HG03060 (cell line): ENCODE measurements around the gene RPLP2.

Source experiments
- ATAC-seq: cut with Tn5 transposase; IDR thresholded peaks from one replicate; pipeline ENCODE4 v1.9.1; 2021; ENCODE audit warnings: low read depth, moderate number of reproducible peaks; ENCODE audit not compliant: unreplicated experiment

The RPLP2 gene

DNA sequence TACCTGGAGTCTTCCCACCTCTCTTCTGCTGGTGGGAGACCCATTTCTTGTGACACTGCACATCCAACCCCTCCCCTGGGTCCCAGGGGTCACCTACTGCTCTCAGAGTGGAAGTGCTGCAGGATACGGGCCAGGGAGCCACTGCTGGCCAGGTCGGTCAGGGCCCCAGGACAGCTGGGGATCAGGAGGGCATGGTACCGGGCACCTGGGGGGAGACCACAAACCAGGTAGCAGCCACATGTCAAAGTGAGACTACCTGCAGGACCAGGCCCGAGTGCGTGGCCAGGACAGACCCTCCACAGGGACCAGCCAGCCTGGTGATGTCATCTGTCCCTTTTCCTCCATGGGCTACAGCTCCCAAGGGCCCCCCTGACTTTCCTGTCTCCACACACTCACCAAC lies 36.3 kb upstream of the RPLP2 start:
- ATAC-seq = no peak

GRCh38 chr11:773830-774229 lies 35.9 kb upstream of the RPLP2 start:
- no peak for ATAC-seq

DNA sequence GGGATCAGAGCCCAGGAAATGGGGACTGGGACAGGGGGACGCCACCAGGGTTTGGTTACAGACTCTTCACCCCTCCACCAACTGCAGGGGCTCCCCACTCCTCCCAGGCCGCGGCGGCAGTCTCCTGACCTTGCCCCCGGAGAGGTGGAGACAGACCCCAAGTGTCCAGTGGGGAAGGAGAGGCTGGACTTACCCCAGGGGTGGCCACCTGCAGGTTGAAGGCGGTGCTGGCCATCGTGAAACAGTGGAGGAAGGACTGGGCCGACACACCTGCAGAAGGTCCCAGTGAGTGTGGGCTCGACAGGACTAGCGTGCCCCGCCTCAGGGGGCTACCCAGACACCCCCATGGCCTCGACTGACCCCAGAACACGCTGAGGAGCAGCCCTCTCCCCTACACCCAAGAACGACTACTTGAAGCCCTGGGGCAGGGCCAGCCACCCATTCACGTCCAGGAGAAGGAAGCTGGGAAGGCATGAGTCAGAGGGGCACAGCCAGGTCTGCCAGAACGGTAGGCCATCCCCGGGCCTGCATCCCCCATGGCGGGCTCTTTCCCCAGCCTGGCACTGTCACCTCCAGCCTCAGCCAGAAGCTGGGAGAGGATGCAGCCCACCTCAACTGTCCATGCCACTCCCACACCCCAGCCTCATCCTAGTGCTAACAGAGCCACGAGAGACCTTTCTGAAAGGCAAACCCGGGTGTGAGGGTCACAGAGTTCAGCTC lies 34.7 kb upstream of the RPLP2 start:
- ATAC-seq = no peak

- no peak for ATAC-seq
Observed at GRCh38 chr11:776263-776560, 33.6 kb upstream of the RPLP2 start.

DNA sequence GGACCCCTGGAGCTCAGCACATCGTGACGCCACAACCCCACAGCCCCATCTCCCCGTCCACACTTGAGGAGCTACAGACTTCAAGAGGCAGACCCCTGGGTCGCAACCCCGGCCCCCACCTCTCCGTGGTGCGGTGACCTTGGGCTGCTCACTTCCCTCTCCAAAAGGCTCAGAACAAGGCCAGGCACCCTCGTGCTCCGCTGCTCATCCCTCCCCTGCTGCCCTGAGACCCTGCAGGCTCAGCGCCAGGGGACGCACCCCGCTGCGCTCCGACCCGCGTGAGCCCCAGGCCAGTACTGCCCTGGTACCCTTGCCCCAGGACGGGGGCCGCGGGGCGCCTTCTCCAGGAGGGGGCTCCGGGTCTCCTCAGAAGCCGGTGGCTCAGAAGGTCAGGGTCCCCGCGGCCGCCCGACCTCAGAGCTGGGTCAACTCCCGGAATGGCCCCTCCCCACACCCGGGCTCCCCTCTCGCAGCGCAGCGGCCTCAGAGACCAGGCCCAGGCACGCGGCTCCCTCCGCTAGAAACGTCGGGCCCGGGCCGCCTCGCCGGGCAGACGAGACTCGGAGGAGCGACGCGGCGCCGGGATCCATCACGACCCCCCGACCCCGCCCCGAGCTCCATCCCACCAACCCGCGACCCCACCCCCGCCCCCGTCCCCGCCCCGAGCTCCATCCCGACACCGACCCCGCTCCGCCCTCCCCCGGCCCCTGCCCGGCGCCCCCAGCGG lies 33.0 kb upstream of the RPLP2 start:
- no peak for ATAC-seq

- no peak for ATAC-seq
Observed at GRCh38 chr11:777288-778255, 32.2 kb upstream of the RPLP2 start, which contains the start of gene GATD1. GATD1 (minus strand) TSS chr11:777487; CDS start chr11:777462, 25 bp downstream.

DNA sequence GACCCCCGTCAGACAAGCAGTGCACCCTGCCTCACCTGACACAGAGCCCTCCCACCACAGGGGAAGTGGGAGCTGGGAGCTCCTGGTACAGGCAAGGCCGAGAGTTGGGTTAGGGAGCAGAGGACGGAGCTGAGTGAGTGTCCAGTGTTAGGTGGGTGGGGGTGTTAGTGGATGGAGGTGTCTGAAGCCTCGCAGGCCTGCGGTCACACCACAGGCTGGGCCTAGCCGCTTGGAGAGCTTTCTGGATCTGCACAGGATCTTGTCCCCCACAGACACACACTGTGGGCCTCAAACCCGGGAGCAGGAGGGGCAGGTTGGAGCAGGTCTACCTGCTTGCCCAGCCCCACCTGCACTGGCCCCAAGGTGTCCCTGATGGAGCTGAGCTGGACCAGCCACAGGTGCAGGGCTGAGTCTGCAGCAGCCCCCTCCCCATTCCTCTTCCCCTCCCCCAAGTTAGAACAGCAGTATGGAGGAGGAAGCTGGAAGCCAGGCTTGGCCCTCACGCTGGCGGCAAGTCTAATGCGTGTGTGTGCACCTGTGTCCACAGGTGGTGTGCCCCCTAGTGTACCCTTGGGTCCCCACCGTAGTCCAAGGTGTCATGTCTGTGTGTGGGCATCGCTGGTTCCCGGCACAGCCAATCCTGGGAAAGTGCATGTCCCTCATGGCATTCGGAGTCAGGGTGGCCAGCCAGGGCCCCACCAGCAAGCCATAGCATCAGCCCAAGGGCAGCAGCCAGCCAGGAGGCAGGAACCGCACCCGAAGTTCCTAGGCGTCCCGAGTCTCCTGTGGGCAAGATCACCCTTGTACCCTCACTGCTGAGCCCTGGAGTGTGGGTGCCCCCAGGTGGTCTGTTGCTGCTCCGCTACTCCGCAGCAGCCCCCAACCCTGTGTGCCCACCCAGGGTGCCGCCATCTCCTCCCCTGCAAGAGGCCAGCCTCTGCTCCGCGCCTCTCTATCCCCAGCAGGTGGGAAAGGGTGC lies 30.5 kb upstream of the RPLP2 start:
- no peak for ATAC-seq

DNA sequence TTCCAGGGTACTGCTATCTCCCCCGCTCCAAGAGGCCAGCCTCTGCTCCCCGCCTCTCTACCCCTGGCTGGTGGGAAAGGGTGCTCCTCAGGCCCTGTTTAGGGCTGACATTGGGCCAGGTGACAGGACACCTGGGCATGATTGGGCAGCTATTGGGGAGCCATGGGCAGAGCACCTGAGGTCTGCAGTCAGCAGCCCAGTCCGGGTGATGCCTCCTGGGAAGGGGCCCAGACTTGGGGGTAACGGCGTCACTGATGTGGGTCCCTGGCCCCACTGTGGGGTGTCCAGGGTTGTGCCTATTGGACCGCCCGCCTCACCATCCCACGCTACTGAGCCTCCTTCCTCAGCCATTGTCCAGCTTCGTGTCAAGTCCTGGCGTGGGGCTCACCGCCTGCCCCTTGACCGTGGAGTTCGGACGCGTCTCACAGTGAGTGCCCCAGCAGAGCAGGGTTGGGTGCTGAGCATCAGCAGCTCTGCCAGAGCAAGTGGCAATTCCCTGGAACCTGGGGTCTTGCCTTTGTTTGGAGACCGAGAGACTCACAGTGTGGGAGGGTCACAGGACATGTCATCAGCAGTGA lies 29.7 kb upstream of the RPLP2 start:
- ATAC-seq = no peak

GRCh38 chr11:782264-783174 lies 27.2 kb upstream of the RPLP2 start:
- ATAC-seq = no peak

DNA sequence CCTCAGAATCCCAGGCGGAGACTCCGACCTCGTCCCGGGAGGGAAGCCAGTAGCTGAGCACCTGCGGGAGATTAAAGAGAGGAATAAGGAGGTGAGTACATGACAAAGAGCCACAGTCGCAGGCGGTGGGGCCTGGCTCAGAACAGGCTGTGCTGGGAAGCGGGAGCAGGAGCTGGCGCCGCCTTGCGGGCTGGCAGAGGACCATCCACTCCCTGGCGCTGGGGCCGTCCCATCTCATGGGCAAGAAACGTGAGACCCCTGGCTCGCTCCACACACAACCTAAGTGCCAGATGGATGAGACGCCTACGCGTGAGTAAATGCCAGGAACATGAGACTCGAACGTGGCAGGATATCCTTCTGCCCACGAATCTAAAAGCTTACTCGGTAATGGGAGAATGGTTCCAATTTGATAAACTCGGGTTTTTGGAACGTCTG lies 26.2 kb upstream of the RPLP2 start:
- ATAC-seq = no peak

GRCh38 chr11:786235-787083 lies 23.3 kb upstream of the RPLP2 start:
- no peak for ATAC-seq

DNA sequence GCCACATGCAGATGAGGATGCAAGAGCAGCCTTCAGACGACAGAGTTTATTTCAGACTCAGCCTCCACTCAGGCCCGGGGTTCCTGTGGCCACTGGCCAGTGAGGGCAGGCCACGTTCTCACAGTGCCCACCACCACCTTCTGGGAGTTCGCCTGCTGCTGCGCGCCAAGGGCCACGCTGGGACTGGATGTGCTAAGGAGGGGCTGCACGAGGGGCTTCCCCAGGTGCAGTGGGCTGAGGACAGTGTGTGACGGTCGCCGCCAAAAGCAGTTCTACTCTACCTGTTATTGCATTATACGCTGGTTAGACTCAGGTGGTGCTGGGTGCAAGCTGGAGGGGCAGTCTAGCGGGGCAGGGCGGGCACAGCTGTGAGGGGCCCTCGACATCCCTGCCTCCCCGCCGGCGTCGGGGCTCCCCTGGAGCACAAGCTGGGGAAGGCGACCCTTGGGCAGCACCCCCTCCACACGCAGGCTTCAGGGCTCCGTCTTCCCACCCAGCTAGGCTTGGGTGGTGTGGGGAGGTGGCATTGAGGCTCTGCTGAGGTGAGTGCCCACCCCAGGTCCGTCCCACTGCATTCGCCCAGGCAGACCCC lies 22.6 kb upstream of the RPLP2 start:
- no peak for ATAC-seq

DNA sequence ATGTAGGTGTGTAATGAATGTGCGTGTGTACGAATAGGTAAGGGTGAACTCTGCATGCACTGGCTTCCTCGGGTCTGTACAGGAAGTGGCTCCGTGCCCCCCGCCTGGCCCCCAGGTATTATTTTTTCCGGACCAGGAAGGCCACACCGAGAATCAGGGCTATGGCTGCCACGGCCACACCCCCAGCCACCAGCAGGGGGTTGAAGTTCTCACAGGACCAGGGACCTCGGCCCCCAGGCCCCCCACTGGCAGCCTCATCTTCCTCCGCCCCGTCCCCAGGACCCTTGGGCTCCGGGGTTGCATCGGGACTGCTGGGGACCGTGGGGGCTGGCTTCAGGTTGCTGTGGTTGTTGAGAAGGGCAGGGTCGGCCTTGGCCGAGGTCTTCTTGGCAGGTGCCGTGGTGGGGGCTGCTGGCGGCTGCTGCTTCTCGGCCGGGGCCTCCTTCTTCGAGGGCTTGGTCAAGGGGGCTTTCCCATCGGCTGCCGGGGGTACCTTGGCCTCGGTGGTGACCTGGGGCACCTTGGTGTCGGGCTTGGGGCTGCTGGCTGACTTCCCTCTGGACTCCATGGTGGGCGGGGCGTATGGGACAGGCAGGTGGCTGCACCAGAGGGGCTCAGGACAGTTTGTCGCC lies 21.6 kb upstream of the RPLP2 start:
- no peak for ATAC-seq

- no peak for ATAC-seq
Observed at GRCh38 chr11:788953-789940, 20.5 kb upstream of the RPLP2 start.

GRCh38 chr11:789943-790342 lies 19.8 kb upstream of the RPLP2 start, which contains the start of gene CEND1:
CEND1 (minus strand) TSS chr11:790090; CDS start chr11:788576, 1,514 bp downstream.
- ATAC-seq = no peak
